ENCODE results near the gene MRC1. TPM values are rescaled to one million over a fixed set of nuclear protein-coding genes. Genes with fewer than 3 reads are reported as not detected.
A peak's percentile ranks its signal among the peaks of the same experiment; 100 is the strongest.

The MRC1 gene
- polyA plus RNA-seq, 3 donors = 0.11 to 0.41 (median 0.34) TPM

DNA sequence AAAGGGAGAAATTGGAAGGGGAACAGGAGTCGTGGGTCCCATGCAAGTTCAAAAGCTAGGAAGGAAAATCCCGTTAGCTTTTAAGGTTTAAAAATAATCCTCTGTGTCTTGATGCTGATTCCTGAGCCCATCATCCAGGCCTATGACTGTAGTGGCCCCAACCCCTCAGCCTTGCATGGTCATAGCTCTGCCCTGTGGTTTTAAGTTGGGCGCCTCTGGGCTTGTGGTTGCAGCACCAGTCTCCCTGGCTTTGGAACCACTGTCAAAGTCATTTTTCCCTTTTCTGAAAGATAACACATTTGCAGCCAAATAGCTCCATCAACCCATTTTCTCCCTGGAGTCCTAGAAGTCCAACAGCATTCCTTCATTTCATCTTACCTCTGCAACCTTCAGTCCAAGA is 43.5 kb upstream of the MRC1 start:
- Histone ChIP-seq H3K9me3 (replicated peaks in 1 of 2; ENCODE audit: control insufficient read depth in 1 of 2, insufficient read depth in 1 of 2, low read length in 2 of 2) (no peaks in the 10 kb centered on the region), H3K4me2 (replicated peaks; ENCODE audit: extremely low read depth, low read length, poor library complexity, severe bottlenecking) (no peak overlapping the region), H4K20me1 (ENCODE audit: insufficient read depth, low read length) (no peaks in the 10 kb centered on the region), H3K27ac (ENCODE audit: low read depth in 1 of 2, low read length in 2 of 2) (no peak overlapping the region), H3K27me3 (ENCODE audit: control insufficient read depth in 2 of 2, insufficient read depth in 2 of 2, low read length in 2 of 2) (no peaks in the 10 kb centered on the region), H3K79me2 (ENCODE audit: insufficient read depth, low read length) (no peaks in the 10 kb centered on the region), H3K9ac (ENCODE audit: insufficient read depth, low read length, poor library complexity, severe bottlenecking) (no peak overlapping the region), H3K36me3 (replicated peaks in 1 of 2; ENCODE audit: control insufficient read depth in 1 of 2, insufficient read depth in 2 of 2, low read length in 2 of 2) (no peaks in the 10 kb centered on the region), H2AFZ (ENCODE audit: insufficient read depth, low read depth, low read length, poor library complexity, severe bottlenecking) (no peak overlapping the region), H3K4me3 (replicated peaks in 1 of 3; ENCODE audit: low read depth in 2 of 3, low read length in 3 of 3) (no peak overlapping the region), H3K4me1 (ENCODE audit: control insufficient read depth in 1 of 2, insufficient read depth in 2 of 2, low read length in 2 of 2) (peaks cover 18 to 31% of the 10 kb centered on the region in 2 donors)
- Mint-ChIP-seq H3K36me3 (no peaks in the 10 kb centered on the region), H3K9me3 (peaks cover 0 to 2% (median 1%) of the 10 kb centered on the region in 7 donors), H3K4me3 (no peak overlapping the region), H3K27me3 (ENCODE audit: low read depth in 3 of 3) (peaks cover 0 to 2% (median 0%) of the 10 kb centered on the region in 3 donors), H3K4me1 (peaks cover 36% of the 10 kb centered on the region), H3K27ac (no peak overlapping the region)
- intact Hi-C loops (cut with micrococcal nuclease) = no loop called here
- DNase-seq = no peak
- TF ChIP-seq, protein P1, sequence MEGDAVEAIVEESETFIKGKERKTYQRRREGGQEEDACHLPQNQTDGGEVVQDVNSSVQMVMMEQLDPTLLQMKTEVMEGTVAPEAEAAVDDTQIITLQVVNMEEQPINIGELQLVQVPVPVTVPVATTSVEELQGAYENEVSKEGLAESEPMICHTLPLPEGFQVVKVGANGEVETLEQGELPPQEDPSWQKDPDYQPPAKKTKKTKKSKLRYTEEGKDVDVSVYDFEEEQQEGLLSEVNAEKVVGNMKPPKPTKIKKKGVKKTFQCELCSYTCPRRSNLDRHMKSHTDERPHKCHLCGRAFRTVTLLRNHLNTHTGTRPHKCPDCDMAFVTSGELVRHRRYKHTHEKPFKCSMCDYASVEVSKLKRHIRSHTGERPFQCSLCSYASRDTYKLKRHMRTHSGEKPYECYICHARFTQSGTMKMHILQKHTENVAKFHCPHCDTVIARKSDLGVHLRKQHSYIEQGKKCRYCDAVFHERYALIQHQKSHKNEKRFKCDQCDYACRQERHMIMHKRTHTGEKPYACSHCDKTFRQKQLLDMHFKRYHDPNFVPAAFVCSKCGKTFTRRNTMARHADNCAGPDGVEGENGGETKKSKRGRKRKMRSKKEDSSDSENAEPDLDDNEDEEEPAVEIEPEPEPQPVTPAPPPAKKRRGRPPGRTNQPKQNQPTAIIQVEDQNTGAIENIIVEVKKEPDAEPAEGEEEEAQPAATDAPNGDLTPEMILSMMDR (IDR thresholded peaks at IDR 0.05) = no peak
- WGBS (ENCODE audit: insufficient coverage) = 57% methylated on average over 3 of the region's 3 CpGs

DNA sequence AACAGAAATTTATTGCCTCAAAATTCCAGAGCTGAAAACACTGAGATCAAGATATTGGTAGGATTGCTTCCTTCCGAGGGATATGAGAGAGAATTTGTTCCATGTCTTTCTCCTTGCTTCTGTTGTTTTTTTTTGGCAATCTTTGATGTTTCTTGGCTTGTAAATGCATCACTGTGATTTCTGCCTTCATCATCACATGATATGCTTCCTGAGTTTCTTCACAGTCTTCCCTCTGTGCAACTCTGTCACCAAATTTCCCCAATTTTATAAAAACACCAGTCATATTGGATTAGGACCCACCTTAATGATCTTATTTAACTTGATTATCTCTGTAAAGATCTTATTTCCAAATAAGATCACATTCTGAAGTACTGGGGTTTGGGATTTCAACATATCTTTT is 42.4 kb upstream of the MRC1 start:
- no peak overlapping the region for H3K4me2 ChIP-seq (replicated peaks; ENCODE audit: extremely low read depth, low read length, poor library complexity, severe bottlenecking)
- no peaks in the 10 kb centered on the region for H4K20me1 ChIP-seq (ENCODE audit: insufficient read depth, low read length)
- no peaks in the 10 kb centered on the region for H3K9me3 ChIP-seq (replicated peaks in 1 of 2; ENCODE audit: control insufficient read depth in 1 of 2, insufficient read depth in 1 of 2, low read length in 2 of 2)
- H3K79me2 ChIP-seq (ENCODE audit: insufficient read depth, low read length) = no peaks in the 10 kb centered on the region
- peak in 1 of 3 donors; percentile 19 for DNase-seq
- H3K27me3 ChIP-seq (ENCODE audit: control insufficient read depth in 2 of 2, insufficient read depth in 2 of 2, low read length in 2 of 2) = no peaks in the 10 kb centered on the region
- TF ChIP-seq, protein P1 (IDR thresholded peaks at IDR 0.05) = no peak
- no peak overlapping the region for H3K27ac ChIP-seq (ENCODE audit: low read depth in 1 of 2, low read length in 2 of 2)
- no peak overlapping the region for H3K9ac ChIP-seq (ENCODE audit: insufficient read depth, low read length, poor library complexity, severe bottlenecking)
- Mint-ChIP-seq H3K27me3 (ENCODE audit: low read depth in 3 of 3) (peaks cover 0 to 2% (median 0%) of the 10 kb centered on the region in 3 donors), H3K36me3 (no peaks in the 10 kb centered on the region), H3K4me3 (no peak overlapping the region), H3K4me1 (peaks cover 40% of the 10 kb centered on the region), H3K27ac (no peak overlapping the region), H3K9me3 (peaks cover 0 to 2% (median 0%) of the 10 kb centered on the region in 7 donors)
- intact Hi-C loops (cut with micrococcal nuclease) = no loop called here
- H3K36me3 ChIP-seq (replicated peaks in 1 of 2; ENCODE audit: control insufficient read depth in 1 of 2, insufficient read depth in 2 of 2, low read length in 2 of 2) = no peaks in the 10 kb centered on the region
- whole genome bisulfite sequencing (ENCODE audit: insufficient coverage) = 100% methylated on average over 1 of the region's 1 CpG
- no peak overlapping the region for H3K4me3 ChIP-seq (replicated peaks in 1 of 3; ENCODE audit: low read depth in 2 of 3, low read length in 3 of 3)
- peaks cover 27 to 42% of the 10 kb centered on the region in 2 donors for H3K4me1 ChIP-seq (ENCODE audit: control insufficient read depth in 1 of 2, insufficient read depth in 2 of 2, low read length in 2 of 2)
- H2AFZ ChIP-seq (ENCODE audit: insufficient read depth, low read depth, low read length, poor library complexity, severe bottlenecking) = no peak overlapping the region

Measured in CD14-positive monocyte (primary cell).